Stimulated activated naive CD8-positive, alpha-beta T cell treated with anti-CD3 and anti-CD28 coated beads, Interleukin-15, Interleukin-2, amounts not matched to agents 100 ng/mL and 50 ng/mL, for 24 hours (primary cell): ENCODE measurements around the gene HHLA2.
"Not testable (repeated sequence)": the region's sequence is repeated elsewhere in the genome, so short reads cannot be mapped to it uniquely, and the experiment has no call there.

Experiments used
- H3K27ac Mint-ChIP-seq: one replicate; pipeline ENCODE4 v1.8.0; 2021; ENCODE audit warnings: mild to moderate bottlenecking, mixed read lengths
- H3K27me3 Mint-ChIP-seq: one replicate; pipeline ENCODE4 v1.8.0; 2021; ENCODE audit warnings: mixed read lengths
- H3K36me3 Mint-ChIP-seq: one replicate; pipeline ENCODE4 v1.8.0; 2021; ENCODE audit warnings: low read depth, mixed read lengths
- H3K4me1 Mint-ChIP-seq: one replicate; pipeline ENCODE4 v1.8.0; 2021; ENCODE audit warnings: low read depth, mixed read lengths
- H3K4me3 Mint-ChIP-seq: one replicate; pipeline ENCODE4 v1.8.0; 2021; ENCODE audit warnings: mild to moderate bottlenecking, mixed read lengths
- H3K9me3 Mint-ChIP-seq: one replicate; pipeline ENCODE4 v1.8.0; 2021; ENCODE audit warnings: mixed read lengths

The HHLA2 gene

DNA sequence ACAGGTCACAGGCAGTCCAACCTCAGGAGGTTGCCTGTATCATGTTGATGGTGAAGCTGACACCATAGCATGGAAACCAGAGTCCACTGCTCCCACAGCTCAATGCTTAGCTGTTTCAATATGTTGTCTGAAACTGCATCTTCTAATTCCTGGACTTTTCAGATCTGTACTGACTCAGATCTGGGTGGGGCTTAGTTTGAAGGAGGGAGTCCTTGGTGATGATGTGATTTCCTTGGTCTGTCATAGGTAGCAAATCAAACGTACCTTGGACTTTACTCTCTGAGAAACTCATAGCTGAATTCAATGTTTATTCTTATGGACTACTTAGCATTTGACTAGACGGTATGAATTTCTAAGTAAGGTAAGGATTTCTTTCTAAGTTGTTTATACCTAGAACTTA is at the start of gene HHLA2:
Gene HHLA2 (plus strand): TSS at position 310 of the 400 bp plus-strand sequence. CDS start 55,266 bp downstream, outside the sequence.
- Mint-ChIP-seq H3K36me3 (no peaks in the 10 kb centered on the region), H3K27ac (peak within 1 kb of the TSS; percentile 6), H3K27me3 (no peaks in the 10 kb centered on the region), H3K4me3 (peak within 1 kb of the TSS; percentile 8), H3K9me3 (no peaks in the 10 kb centered on the region), H3K4me1 (peaks cover 72% of the 10 kb centered on the region)

GRCh38 chr3:108250626-108251025 is 45.7 kb upstream of the HHLA2 start:
- Mint-ChIP-seq H3K27ac (no peak overlapping the region), H3K36me3 (no peaks in the 10 kb centered on the region), H3K9me3 (no peaks in the 10 kb centered on the region), H3K4me3 (no peak overlapping the region), H3K4me1 (peaks cover 5% of the 10 kb centered on the region), H3K27me3 (no peaks in the 10 kb centered on the region)

- Mint-ChIP-seq H3K9me3 (no peaks in the 10 kb centered on the region), H3K4me1 (peaks cover 4% of the 10 kb centered on the region), H3K27ac (no peak overlapping the region), H3K36me3 (no peaks in the 10 kb centered on the region), H3K27me3 (no peaks in the 10 kb centered on the region), H3K4me3 (no peak overlapping the region)
Measured at GRCh38 chr3:108251265-108251664, 45.1 kb upstream of the HHLA2 start.

DNA sequence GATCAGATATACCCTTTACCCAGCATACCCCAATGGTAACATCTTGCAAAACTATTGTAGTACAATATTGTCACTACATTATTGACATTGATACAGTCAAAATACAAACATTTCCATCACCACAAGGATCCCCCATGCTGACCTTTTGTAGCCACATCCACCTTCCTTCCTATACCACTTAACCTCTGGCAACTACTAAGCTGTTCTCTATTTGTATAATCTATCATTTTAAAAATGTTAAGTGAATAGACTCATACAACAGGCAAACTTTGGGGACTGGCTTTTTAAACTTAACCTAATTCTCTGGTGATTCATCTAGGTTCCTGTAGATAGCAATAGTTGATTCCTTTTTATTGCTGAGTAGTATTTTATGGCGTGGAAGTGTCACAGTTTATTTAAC is 44.5 kb upstream of the HHLA2 start:
- H3K4me3 Mint-ChIP-seq: no peak overlapping the region
- H3K9me3 Mint-ChIP-seq: no peaks in the 10 kb centered on the region
- H3K27ac Mint-ChIP-seq: no peak overlapping the region
- no peaks in the 10 kb centered on the region for H3K36me3 Mint-ChIP-seq
- no peaks in the 10 kb centered on the region for H3K4me1 Mint-ChIP-seq
- H3K27me3 Mint-ChIP-seq: no peaks in the 10 kb centered on the region

- no peak overlapping the region for H3K4me3 Mint-ChIP-seq
- H3K27ac Mint-ChIP-seq: no peak overlapping the region
- no peaks in the 10 kb centered on the region for H3K36me3 Mint-ChIP-seq
- H3K27me3 Mint-ChIP-seq: no peaks in the 10 kb centered on the region
- no peaks in the 10 kb centered on the region for H3K9me3 Mint-ChIP-seq
- no peaks in the 10 kb centered on the region for H3K4me1 Mint-ChIP-seq
Measured at GRCh38 chr3:108255131-108255530, 41.2 kb upstream of the HHLA2 start.

DNA sequence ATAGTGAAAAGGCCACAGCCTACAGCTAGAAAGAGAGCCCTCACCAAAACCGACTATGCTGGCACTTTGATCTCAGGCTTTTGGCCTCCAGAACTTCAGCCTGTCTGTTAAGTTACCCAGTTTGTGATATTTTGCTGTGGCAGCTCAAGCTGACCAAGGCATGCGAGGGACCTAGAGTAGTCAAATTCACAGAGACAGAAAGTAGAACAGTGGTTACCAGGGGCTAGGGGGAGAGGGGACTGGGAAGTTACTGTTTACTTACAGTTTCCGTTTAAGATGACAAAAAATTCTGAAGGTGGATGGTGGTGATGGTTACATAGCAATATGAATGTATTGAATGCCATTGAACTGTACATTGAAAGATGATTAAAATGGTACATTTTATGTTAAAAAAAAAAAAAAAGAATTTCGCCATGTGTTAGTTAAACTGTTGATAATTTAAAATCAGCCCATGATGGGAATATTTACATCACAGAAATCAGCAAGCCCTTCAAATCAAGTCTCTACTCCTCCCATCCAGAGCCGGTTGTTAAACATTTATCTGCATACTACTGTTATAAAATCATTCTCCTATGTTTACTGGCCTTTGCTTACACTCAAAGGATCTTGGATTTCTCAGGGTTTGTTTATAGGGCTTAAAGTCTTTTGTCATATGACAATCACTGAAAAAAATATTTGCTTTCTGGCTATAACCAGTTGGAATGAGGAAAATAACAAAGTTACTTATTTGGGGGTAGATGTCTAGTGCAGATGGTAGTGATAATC is 31.6 kb upstream of the HHLA2 start:
- H3K9me3 Mint-ChIP-seq: peaks cover 17% of the 10 kb centered on the region
- not testable (repeated sequence) for H3K27me3 Mint-ChIP-seq, H3K4me3 Mint-ChIP-seq, H3K4me1 Mint-ChIP-seq, H3K36me3 Mint-ChIP-seq, H3K27ac Mint-ChIP-seq

DNA sequence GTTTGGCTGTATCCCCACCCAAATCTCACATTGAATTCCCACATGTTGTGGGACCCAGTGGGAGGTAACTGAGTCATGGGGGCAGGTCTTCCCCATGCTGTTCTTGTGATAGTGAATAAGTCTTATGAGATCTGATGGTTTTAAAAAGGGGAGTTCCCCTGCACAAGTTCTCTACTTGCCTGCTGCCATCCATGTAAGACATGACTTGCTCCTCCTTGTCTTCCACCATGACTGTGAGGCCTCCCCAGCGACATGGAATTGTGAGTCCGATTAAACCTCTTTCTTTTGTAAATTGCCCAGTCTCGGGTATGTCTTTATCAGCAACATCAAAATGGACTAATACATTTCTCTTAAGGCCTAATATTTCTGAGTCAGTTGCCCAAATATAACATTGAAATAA is 28.1 kb upstream of the HHLA2 start:
- H3K27ac Mint-ChIP-seq, H3K36me3 Mint-ChIP-seq, H3K4me3 Mint-ChIP-seq, H3K4me1 Mint-ChIP-seq, H3K27me3 Mint-ChIP-seq: not testable (repeated sequence)
- H3K9me3 Mint-ChIP-seq: peaks cover 17% of the 10 kb centered on the region

GRCh38 chr3:108271626-108272025 is 24.7 kb upstream of the HHLA2 start:
- Mint-ChIP-seq H3K27me3 (no peaks in the 10 kb centered on the region), H3K9me3 (peaks cover 14% of the 10 kb centered on the region), H3K27ac (no peak overlapping the region), H3K36me3 (no peaks in the 10 kb centered on the region), H3K4me1 (no peaks in the 10 kb centered on the region), H3K4me3 (no peak overlapping the region)

GRCh38 chr3:108279066-108279465 is 17.3 kb upstream of the HHLA2 start:
- not testable (repeated sequence) for H3K4me1 Mint-ChIP-seq, H3K27ac Mint-ChIP-seq, H3K27me3 Mint-ChIP-seq, H3K4me3 Mint-ChIP-seq
- Mint-ChIP-seq H3K9me3 (peaks cover 24% of the 10 kb centered on the region), H3K36me3 (peaks cover 13% of the 10 kb centered on the region)

GRCh38 chr3:108280476-108280875 is 15.9 kb upstream of the HHLA2 start:
- Mint-ChIP-seq H3K4me3 (no peak overlapping the region), H3K9me3 (peaks cover 27% of the 10 kb centered on the region), H3K27me3 (no peaks in the 10 kb centered on the region), H3K4me1 (peaks cover 15% of the 10 kb centered on the region), H3K27ac (no peak overlapping the region), H3K36me3 (peaks cover 13% of the 10 kb centered on the region)

GRCh38 chr3:108281670-108282069 is 14.7 kb upstream of the HHLA2 start:
- Mint-ChIP-seq H3K4me1 (peaks cover 23% of the 10 kb centered on the region), H3K27me3 (no peaks in the 10 kb centered on the region), H3K9me3 (peaks cover 29% of the 10 kb centered on the region), H3K27ac (no peak overlapping the region), H3K4me3 (no peak overlapping the region), H3K36me3 (peaks cover 13% of the 10 kb centered on the region)

DNA sequence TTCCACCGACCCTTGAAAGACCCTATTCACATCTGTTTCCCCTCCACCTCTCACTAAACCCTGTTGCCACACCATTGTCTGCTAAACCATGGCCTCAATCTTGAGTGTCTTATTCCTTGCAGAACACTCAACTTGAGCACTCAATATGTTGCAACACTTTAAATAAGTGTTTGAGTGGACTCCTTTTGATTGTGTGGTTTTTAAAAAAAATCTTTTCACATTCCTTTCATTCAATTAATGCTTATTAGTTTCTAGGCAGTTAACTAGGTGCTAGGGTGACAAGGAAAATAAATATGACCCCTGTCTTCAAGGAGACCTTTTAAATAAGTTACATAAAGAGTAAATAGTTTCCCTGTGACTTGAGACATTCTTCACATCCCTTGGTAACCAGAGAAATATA is 13.3 kb upstream of the HHLA2 start:
- Mint-ChIP-seq H3K27me3 (no peaks in the 10 kb centered on the region), H3K27ac (no peak overlapping the region), H3K36me3 (peaks cover 7% of the 10 kb centered on the region), H3K4me3 (no peak overlapping the region), H3K9me3 (peaks cover 20% of the 10 kb centered on the region), H3K4me1 (peaks cover 33% of the 10 kb centered on the region)

DNA sequence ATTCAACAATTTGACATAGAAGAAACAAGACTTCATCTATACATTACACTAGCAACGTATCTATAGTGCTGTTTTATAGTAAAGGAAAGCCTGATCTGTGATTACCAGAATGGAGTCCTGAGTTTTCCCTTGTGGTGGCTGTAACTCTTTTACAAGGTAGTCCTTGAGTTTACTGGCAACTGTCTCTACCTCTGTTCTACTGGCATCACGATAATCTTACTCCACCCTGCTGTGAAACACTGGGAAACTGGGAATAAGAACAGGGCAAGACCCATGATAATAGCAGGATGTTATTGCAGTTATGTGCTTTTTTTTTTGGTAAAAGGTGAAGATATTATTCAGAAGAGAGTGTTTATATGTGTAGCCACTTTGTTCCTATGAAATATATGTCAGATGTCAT is 12.4 kb upstream of the HHLA2 start:
- no peak overlapping the region for H3K4me3 Mint-ChIP-seq
- no peak overlapping the region for H3K27ac Mint-ChIP-seq
- peaks cover 37% of the 10 kb centered on the region for H3K4me1 Mint-ChIP-seq
- H3K36me3 Mint-ChIP-seq: peaks cover 3% of the 10 kb centered on the region
- H3K27me3 Mint-ChIP-seq: no peaks in the 10 kb centered on the region
- H3K9me3 Mint-ChIP-seq: peaks cover 16% of the 10 kb centered on the region

- Mint-ChIP-seq H3K4me3 (no peak overlapping the region), H3K36me3 (no peaks in the 10 kb centered on the region), H3K4me1 (peaks cover 37% of the 10 kb centered on the region), H3K27ac (no peak overlapping the region), H3K9me3 (peaks cover 10% of the 10 kb centered on the region), H3K27me3 (no peaks in the 10 kb centered on the region)
Measured at GRCh38 chr3:108285176-108285575, 11.2 kb upstream of the HHLA2 start.

DNA sequence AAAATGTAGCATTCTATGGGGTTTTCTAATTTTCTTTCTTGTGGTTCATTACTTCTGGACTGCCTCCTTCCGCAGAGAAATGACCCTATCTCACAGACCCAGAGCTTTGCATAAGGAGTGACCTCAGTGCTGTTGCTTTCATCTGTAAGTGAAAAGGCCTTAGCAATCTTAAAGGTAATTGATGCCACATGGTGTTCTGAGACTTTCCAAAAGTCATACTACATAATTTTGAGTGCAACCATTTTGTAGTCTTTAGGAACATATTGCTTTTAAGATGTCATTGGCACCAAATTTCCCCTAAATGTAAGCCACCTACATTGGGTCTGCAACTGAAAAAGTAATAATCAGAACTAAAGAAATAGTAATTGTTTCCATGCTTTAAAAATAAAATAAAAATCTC is 9.2 kb upstream of the HHLA2 start:
- Mint-ChIP-seq H3K4me3 (no peak overlapping the region), H3K36me3 (no peaks in the 10 kb centered on the region), H3K4me1 (peaks cover 49% of the 10 kb centered on the region), H3K27me3 (no peaks in the 10 kb centered on the region), H3K9me3 (peaks cover 6% of the 10 kb centered on the region), H3K27ac (peak overlapping the region; percentile 71)

- H3K27me3 Mint-ChIP-seq: not testable (repeated sequence)
- peak overlapping the region; percentile 39 for H3K27ac Mint-ChIP-seq
Measured at GRCh38 chr3:108288193-108288592, 8.2 kb upstream of the HHLA2 start.

More at GRCh38 chr3:108288193-108288592, 8.2 kb upstream of the HHLA2 start:
- H3K4me3 Mint-ChIP-seq, H3K9me3 Mint-ChIP-seq, H3K36me3 Mint-ChIP-seq: not testable (repeated sequence)
- H3K4me1 Mint-ChIP-seq: peaks cover 56% of the 10 kb centered on the region
